A549 (cell line): ENCODE measurements around the gene TRAPPC3.

ENCODE experiments used
- BHLHE40 ChIP-seq: IDR thresholded peaks from 2 replicates; pipeline ENCODE4 v1.6.1; 2012; ENCODE audit warnings: low read depth, low read length, inconsistent platforms
- CBX8 ChIP-seq: fragments of 200-600 bp; sonication (generic); IDR thresholded peaks from 2 replicates; pipeline ENCODE4 v1.6.1; 2016
- CTCF ChIP-seq: fragments of >200 bp; sonication (Bioruptor Twin); formaldehyde crosslinking; IDR thresholded peaks from 3 replicates; pipeline ENCODE4 v1.5.1; 2016
- MAFK ChIP-seq: fragments of 450-650 bp; IDR thresholded peaks from 2 replicates; pipeline ENCODE4 v1.6.1; 2014; ENCODE audit not compliant: partially characterized antibody
- MAZ ChIP-seq: fragments of 150-350 bp; IDR thresholded peaks from 2 replicates; pipeline ENCODE4 v1.6.1; 2014; ENCODE audit warnings: antibody characterized with exemption, low read depth, low read length, borderline replicate concordance
- NFE2L2 ChIP-seq: fragments of 150-350 bp; conservative IDR thresholded peaks from 2 replicates; pipeline ENCODE4 v1.6.1; 2014; ENCODE audit warnings: low read length
- POLR2A ChIP-seq: IDR thresholded peaks from 2 replicates; pipeline ENCODE4 v1.6.1; 2012; ENCODE audit warnings: mild to moderate bottlenecking, low read length
- RAD21 ChIP-seq, 2 experiments: fragments of >200 bp in 1 of 2; sonication (Bioruptor Twin) in 1 of 2; formaldehyde crosslinking in 1 of 2; IDR thresholded peaks in 1 of 2; conservative IDR thresholded peaks in 1 of 2; 2 replicates in 1 of 2; 3 replicates in 1 of 2; pipeline ENCODE4 v1.6.1; 2012 to 2018; ENCODE audit warnings: inconsistent platforms in 1 of 2

DNA sequence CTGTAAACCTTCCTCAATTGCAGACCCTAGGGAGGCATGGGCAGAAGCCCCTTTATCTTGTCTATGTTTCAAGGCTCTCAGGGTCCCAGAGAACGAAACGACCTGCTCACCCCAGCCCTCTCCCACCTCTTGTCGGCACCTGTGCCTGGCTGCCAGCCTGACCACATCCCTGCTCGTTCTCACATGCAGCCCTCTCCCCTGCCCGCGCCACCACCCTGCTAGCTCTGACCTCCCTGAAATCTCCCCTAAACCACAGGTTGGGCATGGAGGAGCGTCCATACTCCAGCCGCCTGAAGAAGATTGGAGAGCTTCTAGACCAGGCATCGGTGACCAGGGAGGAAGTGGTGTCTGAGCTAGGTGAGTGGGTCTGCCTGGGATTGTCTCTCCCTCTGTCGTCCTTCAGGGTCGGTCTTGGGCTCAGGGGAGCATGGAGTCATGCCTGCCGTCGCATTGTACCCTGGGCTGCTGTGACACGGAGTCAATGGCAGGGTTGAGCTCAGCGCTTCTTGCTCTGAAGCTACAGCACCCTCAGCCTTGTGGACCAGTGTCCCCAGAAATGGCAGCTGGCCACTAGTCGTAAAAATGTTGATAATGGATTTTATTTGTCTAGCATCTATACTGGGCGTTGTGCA lies 57.0 kb downstream of the TRAPPC3 start:
- TF ChIP-seq POLR2A (no peak), CTCF (no peak), CBX8 (no peak), BHLHE40 (no peak), RAD21 (conservative IDR thresholded peaks at IDR 0.05 in 1 of 2, IDR thresholded peaks at IDR 0.05 in 1 of 2) (no peak), NFE2L2 (no peak), MAZ (no peak), MAFK (no peak)
